Fibroblast of lung (primary cell): ENCODE data around the gene YKT6. TPM values are rescaled to one million over a fixed set of nuclear protein-coding genes. Genes with fewer than 3 reads are reported as not detected.

Source experiments
- DNase-seq, 2 donors: peaks; one replicate each; pipeline versions ENCODE4 v3.0.0 to v3.0.0-alpha.2; 2010; ENCODE audit warnings: low read depth in 2 of 2
- H2AFZ ChIP-seq: 2 replicates; pipeline ENCODE4 v1.5.1; 2012; ENCODE audit warnings: low read length, control low read depth, inconsistent platforms
- H3K27ac ChIP-seq: 2 replicates; pipeline ENCODE4 v1.5.1; 2011; ENCODE audit warnings: low read length, control low read depth; ENCODE audit not compliant: insufficient read depth
- H3K27me3 ChIP-seq: 2 replicates; pipeline ENCODE4 v1.5.1; 2011; ENCODE audit warnings: mild to moderate bottlenecking, low read length; ENCODE audit not compliant: control insufficient read depth, insufficient read depth
- H3K36me3 ChIP-seq: 2 replicates; pipeline ENCODE4 v1.5.1; 2011; ENCODE audit warnings: low read length; ENCODE audit not compliant: control insufficient read depth, insufficient read depth
- H3K4me1 ChIP-seq: 2 replicates; pipeline ENCODE4 v1.5.1; 2011; ENCODE audit warnings: low read length; ENCODE audit not compliant: control insufficient read depth, insufficient read depth; ENCODE audit errors: extremely low read depth
- H3K4me2 ChIP-seq: 2 replicates; pipeline ENCODE4 v1.5.1; 2011; ENCODE audit warnings: low read length, control low read depth; ENCODE audit not compliant: insufficient read depth; ENCODE audit errors: extremely low read depth
- H3K4me3 ChIP-seq, 4 experiments: fragments of 200-600 bp in 1 of 4; sonication (generic) in 1 of 4; replicated peaks in 1 of 4; 2 replicates each; pipeline ENCODE4 v1.5.1; 2011 to 2016; ENCODE audit warnings: low read length in 4 of 4, low read depth in 3 of 4, mild to moderate bottlenecking in 3 of 4, control low read depth in 2 of 4, inconsistent platforms in 1 of 4, mixed read lengths in 1 of 4; ENCODE audit not compliant: insufficient read depth in 1 of 4; ENCODE audit errors: control extremely low read depth in 1 of 4
- H3K79me2 ChIP-seq: 2 replicates; pipeline ENCODE4 v1.5.1; 2012; ENCODE audit warnings: mild to moderate bottlenecking, low read length, inconsistent platforms; ENCODE audit not compliant: control insufficient read depth, insufficient read depth
- H3K9ac ChIP-seq: 2 replicates; pipeline ENCODE4 v1.5.1; 2011; ENCODE audit warnings: mild to moderate bottlenecking, low read length, control low read depth; ENCODE audit not compliant: insufficient read depth
- H3K9me3 ChIP-seq: 2 replicates; pipeline ENCODE4 v1.5.1; 2012; ENCODE audit warnings: low read depth, low read length; ENCODE audit not compliant: control insufficient read depth, insufficient read depth
- H4K20me1 ChIP-seq: 2 replicates; pipeline ENCODE4 v1.5.1; 2011; ENCODE audit warnings: low read length; ENCODE audit not compliant: control insufficient read depth, insufficient read depth; ENCODE audit errors: extremely low read depth
- CTCF ChIP-seq, 2 donors: IDR thresholded peaks in 1 of 2; conservative IDR thresholded peaks in 1 of 2; 1 replicate in 1 of 2; 2 replicates in 1 of 2; pipeline ENCODE4 v1.5.1; 2011 to 2012; ENCODE audit warnings: low read length in 2 of 2, control low read depth in 1 of 2, inconsistent platforms in 1 of 2, low read depth in 1 of 2, mild to moderate bottlenecking in 1 of 2
- EZH2 ChIP-seq: IDR thresholded peaks from 2 replicates; pipeline ENCODE4 v1.5.1; 2012; ENCODE audit warnings: low read length, control low read depth, mild to moderate bottlenecking; ENCODE audit errors: missing control alignments
- polyA plus RNA-seq, 2 donors: library from polyadenylated mRNA; depleted of rRNA in 1 of 2; stranded (reverse) in 1 of 2; unstranded in 1 of 2; fragments of >200 nt; gene quantifications; 2 replicates each; pipeline ENCODE4 v1.2.1, GENCODE V29; 2011 to 2012; ENCODE audit warnings: missing spikeins in 1 of 2
- total RNA-seq: library from RNA; depleted of rRNA; stranded (reverse); fragments of >200 nt; gene quantifications from 2 replicates; pipeline ENCODE4 v1.2.1, GENCODE V29; 2014

Gene YKT6
- total and polyA plus RNA-seq, 2 donors (not counting 1 experiment from before 2014, with no cell fraction given), result 90.0 to 99.0 TPM

GRCh38 chr7:44221231-44221791, 20.5 kb downstream of the YKT6 start:
- TF ChIP-seq EZH2 (no peak), CTCF (conservative IDR thresholded peaks at IDR 0.05 in 1 of 2, IDR thresholded peaks at IDR 0.05 in 1 of 2; ENCODE audit: low read depth in 1 of 2, low read length in 2 of 2) (no peak)
- no peak overlapping the region for H3K27ac ChIP-seq
- H3K4me3 ChIP-seq, result no peak overlapping the region
- DNase-seq, result no peak
- H3K9me3 ChIP-seq, result no peaks in the 10 kb centered on the region
- no peaks in the 10 kb centered on the region for H3K79me2 ChIP-seq
- no peak overlapping the region for H3K9ac ChIP-seq
- peaks cover 19% of the 10 kb centered on the region for H3K27me3 ChIP-seq
- H3K4me2 ChIP-seq, result no peak overlapping the region
- H3K36me3 ChIP-seq, result no peaks in the 10 kb centered on the region
- no peak overlapping the region for H2AFZ ChIP-seq
- no peaks in the 10 kb centered on the region for H4K20me1 ChIP-seq
- H3K4me1 ChIP-seq, result no peaks in the 10 kb centered on the region

- Histone ChIP-seq H3K27ac (no peak overlapping the region), H4K20me1 (no peaks in the 10 kb centered on the region), H3K79me2 (no peaks in the 10 kb centered on the region), H3K9me3 (no peaks in the 10 kb centered on the region), H3K4me2 (no peak overlapping the region), H3K27me3 (peaks cover 19% of the 10 kb centered on the region), H2AFZ (no peak overlapping the region), H3K4me3 (no peak overlapping the region), H3K9ac (no peak overlapping the region), H3K36me3 (no peaks in the 10 kb centered on the region), H3K4me1 (no peaks in the 10 kb centered on the region)
- no peak for TF ChIP-seq EZH2
- no peak for TF ChIP-seq CTCF (conservative IDR thresholded peaks at IDR 0.05 in 1 of 2, IDR thresholded peaks at IDR 0.05 in 1 of 2; ENCODE audit: low read depth in 1 of 2, low read length in 2 of 2)
- no peak for DNase-seq
Measured at GRCh38 chr7:44222074-44222473, 21.3 kb downstream of the YKT6 start.

GRCh38 chr7:44222776-44223261, 22.0 kb downstream of the YKT6 start:
- no peak overlapping the region for H2AFZ ChIP-seq
- no peaks in the 10 kb centered on the region for H3K79me2 ChIP-seq
- no peak overlapping the region for H3K9ac ChIP-seq
- H3K4me2 ChIP-seq, result no peak overlapping the region
- TF ChIP-seq CTCF (conservative IDR thresholded peaks at IDR 0.05 in 1 of 2, IDR thresholded peaks at IDR 0.05 in 1 of 2; ENCODE audit: low read depth in 1 of 2, low read length in 2 of 2) (no peak), EZH2 (no peak)
- H3K36me3 ChIP-seq, result no peaks in the 10 kb centered on the region
- no peak for DNase-seq
- H3K27ac ChIP-seq, result no peak overlapping the region
- no peaks in the 10 kb centered on the region for H3K4me1 ChIP-seq
- H3K27me3 ChIP-seq, result peaks cover 19% of the 10 kb centered on the region
- H3K9me3 ChIP-seq, result no peaks in the 10 kb centered on the region
- no peaks in the 10 kb centered on the region for H4K20me1 ChIP-seq
- H3K4me3 ChIP-seq, result no peak overlapping the region
